ENCODE data around the gene SYCE3.

SYCE3 gene

DNA sequence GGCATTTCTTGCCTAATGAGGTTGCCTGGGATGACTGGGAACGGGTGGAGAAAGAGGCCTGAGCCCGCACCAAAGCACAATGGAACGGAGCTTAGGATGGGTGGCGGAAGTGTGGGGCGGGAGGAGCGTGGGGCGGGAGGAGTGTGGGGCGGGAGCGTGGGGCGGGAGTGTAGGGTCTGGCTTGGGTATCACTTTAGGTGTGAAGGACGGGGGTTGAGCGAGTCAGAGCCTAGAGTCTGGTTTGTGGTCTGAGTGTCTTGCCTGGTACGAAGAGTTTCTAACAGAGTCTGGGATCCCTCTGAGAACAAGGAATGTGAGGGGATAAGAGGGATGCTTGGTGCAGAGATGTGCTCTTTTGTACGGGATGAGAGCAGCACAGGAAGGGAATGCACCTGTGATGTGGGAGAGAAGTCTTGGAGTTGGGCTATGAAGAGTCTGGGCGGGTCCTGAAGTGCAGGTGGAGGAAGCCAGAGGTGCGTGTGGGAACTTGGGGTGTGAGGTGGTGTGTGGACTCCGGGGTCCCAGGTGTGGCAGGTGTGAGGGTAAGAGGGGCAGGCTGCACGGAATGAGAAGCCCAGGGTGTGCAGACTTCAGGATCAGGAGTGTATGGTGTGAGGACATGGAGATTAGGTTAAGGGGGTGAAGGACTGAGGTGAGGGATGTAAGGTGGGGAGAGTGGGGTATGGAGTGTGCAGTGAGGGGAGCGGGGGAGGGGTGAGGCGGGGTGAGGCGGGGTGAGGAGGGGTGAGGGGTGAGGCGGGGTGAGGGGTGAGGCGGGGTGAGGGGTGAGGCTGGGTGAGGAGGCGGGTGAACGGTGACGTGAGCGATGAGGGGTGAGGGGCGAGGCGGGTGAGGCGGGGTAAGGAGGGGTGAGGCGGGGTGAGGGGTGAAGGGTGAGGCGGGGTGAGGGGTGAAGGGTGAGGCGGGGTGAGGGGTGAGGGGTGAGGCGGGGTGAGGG, 1.0 kb downstream of the SYCE3 start:
- TF ChIP-seq, protein P1, sequence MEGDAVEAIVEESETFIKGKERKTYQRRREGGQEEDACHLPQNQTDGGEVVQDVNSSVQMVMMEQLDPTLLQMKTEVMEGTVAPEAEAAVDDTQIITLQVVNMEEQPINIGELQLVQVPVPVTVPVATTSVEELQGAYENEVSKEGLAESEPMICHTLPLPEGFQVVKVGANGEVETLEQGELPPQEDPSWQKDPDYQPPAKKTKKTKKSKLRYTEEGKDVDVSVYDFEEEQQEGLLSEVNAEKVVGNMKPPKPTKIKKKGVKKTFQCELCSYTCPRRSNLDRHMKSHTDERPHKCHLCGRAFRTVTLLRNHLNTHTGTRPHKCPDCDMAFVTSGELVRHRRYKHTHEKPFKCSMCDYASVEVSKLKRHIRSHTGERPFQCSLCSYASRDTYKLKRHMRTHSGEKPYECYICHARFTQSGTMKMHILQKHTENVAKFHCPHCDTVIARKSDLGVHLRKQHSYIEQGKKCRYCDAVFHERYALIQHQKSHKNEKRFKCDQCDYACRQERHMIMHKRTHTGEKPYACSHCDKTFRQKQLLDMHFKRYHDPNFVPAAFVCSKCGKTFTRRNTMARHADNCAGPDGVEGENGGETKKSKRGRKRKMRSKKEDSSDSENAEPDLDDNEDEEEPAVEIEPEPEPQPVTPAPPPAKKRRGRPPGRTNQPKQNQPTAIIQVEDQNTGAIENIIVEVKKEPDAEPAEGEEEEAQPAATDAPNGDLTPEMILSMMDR (IDR thresholded peaks at IDR 0.05; ENCODE audit: insufficient read depth, low read depth, low read length, missing control alignments), result no peak
- H3K4me3 ChIP-seq (ENCODE audit: low read length), result no peak overlapping the region
- no peak for DNase-seq (ENCODE audit: low read depth)

DNA sequence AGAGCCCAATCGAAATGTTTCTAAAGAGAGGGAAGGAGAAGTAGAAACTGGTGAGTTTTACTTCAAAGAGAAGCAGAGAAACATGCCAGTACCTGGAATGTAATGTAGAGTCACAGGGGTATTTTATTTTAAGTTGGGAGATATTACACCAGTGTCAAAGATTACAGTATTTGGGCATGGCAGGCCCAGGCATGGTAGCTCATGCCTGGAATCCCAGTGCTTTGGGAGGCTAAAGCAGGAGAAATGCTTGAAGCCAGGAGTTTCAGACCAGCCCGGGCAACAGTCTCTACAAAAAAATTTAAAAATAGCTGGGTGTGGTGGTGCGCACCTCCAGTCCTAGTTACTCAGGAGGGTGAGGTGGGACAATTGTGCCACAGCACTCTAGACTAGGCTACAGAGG, 2.7 kb downstream of the SYCE3 start:
- DNase-seq (ENCODE audit: low read depth), result peak; percentile 74

DNA sequence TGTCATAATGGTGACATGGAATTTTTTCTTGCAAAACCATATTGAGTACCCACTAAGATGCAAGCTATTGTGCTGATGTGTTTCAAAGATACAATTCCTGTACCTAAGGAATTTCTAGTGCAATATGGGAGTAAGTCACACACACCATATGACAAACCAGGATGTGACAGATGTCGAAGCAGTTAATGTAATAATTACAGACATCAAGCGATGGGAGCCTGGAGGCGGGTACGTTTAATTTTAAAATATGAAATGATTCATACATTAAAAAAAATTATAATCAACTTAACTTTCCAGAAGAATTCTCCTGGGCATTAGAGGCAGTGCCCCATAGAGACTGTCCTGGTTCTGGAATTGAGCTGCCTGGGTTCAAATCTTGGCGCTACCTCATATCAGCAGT, 6.0 kb downstream of the SYCE3 start:
- TF ChIP-seq, protein P1 (IDR thresholded peaks at IDR 0.05; ENCODE audit: insufficient read depth, low read depth, low read length, missing control alignments), result no peak
- H3K4me3 ChIP-seq (ENCODE audit: low read length), result no peak overlapping the region
- DNase-seq (ENCODE audit: low read depth), result no peak

More for the DNA sequence above, 2.7 kb downstream of the SYCE3 start:
- H3K4me3 ChIP-seq (ENCODE audit: low read length), result no peak overlapping the region
- TF ChIP-seq, protein P1 (IDR thresholded peaks at IDR 0.05; ENCODE audit: insufficient read depth, low read depth, low read length, missing control alignments), result no peak

DNA sequence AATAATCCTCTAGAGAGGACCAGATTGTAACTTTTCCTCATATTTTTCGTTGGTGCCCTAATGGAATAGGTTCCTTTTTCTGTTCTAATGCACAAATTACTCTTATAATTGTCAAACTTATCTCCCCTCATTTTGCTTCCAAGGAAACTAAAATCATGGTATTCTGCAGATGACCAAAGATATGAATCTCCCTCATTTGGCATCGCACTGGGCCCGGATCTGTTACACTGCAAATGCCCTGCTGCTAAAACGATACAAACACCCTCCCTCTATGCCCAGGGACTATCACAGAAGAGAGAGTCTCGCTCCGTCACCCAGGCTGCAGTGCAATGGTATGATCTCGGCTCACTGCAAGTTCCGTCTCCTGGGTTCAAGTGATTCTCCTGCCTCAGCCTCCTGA, 9.4 kb downstream of the SYCE3 start:
- no peak for DNase-seq (ENCODE audit: low read depth)
- H3K4me3 ChIP-seq (ENCODE audit: low read length), result no peak overlapping the region
- TF ChIP-seq, protein P1 (IDR thresholded peaks at IDR 0.05; ENCODE audit: insufficient read depth, low read depth, low read length, missing control alignments), result no peak

DNA sequence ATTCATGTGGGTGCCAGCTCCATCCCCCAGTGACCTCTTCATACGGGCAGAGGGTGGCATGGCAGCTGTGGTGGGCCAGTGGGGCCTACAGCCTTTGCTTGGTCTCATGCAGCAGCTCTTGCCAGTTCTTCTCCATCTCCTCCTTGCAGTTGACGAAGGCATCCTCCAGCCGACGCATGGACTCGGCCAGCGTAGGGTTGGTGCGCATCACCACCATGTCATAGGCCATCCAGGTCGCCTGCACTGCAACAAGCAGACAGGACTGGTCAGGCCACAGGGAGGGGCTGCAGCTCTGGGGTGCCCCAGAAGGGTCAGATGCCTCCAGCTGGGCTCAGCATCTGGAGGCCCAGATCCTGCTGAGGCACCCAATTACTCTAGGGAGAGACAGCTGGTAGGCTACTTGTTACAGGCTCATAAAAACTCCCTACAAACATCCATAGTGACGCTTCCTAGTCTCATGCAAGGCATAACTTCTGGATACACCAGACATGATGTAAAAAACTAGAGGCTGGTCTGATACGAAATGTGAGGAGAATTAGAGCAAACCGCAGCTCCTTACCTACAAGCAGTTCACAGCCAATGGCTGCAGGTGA, 11.5 kb downstream of the SYCE3 start:
- DNase-seq (ENCODE audit: low read depth), result no peak
- no peak overlapping the region for H3K4me3 ChIP-seq (ENCODE audit: low read length)
- TF ChIP-seq, protein P1 (IDR thresholded peaks at IDR 0.05; ENCODE audit: insufficient read depth, low read depth, low read length, missing control alignments), result no peak

DNA sequence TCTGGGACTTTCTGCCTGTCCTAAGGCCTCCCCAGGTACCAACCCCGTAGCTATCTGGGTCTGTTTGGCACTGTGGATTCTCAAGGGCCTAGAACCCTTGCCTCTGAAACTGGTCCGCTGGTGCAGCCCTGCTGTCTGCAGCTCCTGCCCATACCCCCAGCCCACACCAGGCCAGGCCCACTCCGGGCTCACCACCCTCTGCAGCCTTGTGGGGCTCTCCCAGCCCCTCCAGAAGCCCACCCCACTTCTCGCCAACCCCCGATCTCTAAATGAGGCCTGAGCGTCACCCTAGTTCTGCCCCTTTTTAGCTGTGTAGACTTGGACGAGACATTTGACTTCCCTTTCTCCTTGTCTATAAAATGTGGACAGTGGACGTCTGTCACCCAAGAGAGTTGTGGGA, 12.3 kb downstream of the SYCE3 start:
- no peak overlapping the region for H3K4me3 ChIP-seq (ENCODE audit: low read length)

More for the DNA sequence above, 12.3 kb downstream of the SYCE3 start:
- no peak for DNase-seq (ENCODE audit: low read depth)
- TF ChIP-seq, protein P1 (IDR thresholded peaks at IDR 0.05; ENCODE audit: insufficient read depth, low read depth, low read length, missing control alignments), result no peak

All from epithelial cell of esophagus (primary cell).